ENCODE data around the gene GALNT17.

GRCh38 chr7:71245038-71245437, 113.1 kb downstream of the GALNT17 start:
- no peak for TF ChIP-seq POLR2A (IDR thresholded peaks at IDR 0.05; ENCODE audit: low read depth, low read length)
- TF ChIP-seq TAF1 (IDR thresholded peaks at IDR 0.05; ENCODE audit: low read depth, low read length), result no peak
- no peak for TF ChIP-seq POLR2AphosphoS5 (IDR thresholded peaks at IDR 0.05; ENCODE audit: low read depth, low read length)
- no peak for TF ChIP-seq SPI1 (IDR thresholded peaks at IDR 0.05; ENCODE audit: low read depth, low read length)
